ENCODE data around the gene CARMIL3. TPM values are rescaled to one million over a fixed set of nuclear protein-coding genes. Genes with fewer than 3 reads are reported as not detected.

The CARMIL3 gene
- total RNA-seq, 2 experiments from 2014 or later = 0.21 to 0.32 TPM

DNA sequence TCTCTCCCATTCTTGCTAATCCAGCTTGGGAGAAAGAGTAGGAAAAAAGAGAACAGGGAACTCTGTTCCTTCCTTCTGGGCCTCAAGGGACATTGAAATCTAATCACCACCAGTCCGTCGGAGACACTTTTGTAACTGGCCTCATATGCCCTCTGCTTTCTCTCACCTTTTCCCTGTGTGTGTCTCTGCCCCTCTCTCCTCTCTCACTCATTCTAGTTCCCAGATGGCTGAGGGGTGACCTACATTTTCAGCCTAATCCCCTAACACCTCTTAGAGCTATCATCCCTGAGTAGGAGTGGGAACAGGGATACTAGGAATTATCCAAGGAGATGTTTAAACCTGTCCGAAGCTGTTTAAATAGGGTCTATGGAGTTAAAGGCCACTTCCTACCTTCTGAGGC, 33.4 kb downstream of the CARMIL3 start:
- BruUV-seq (replicated peaks) = no TSS peak
- peaks cover 18% of the 10 kb centered on the region for H3K4me1 ChIP-seq (ENCODE audit: insufficient read depth, low read length, poor library complexity, severe bottlenecking)
- DNase-seq (ENCODE audit: low spot score) = no peak
- no peak overlapping the region for H3K4me3 ChIP-seq (ENCODE audit: low read depth, low read length, poor library complexity, severe bottlenecking)
- no peaks in the 10 kb centered on the region for H3K79me2 ChIP-seq (ENCODE audit: insufficient read depth, low read depth, low read length)
- no peak overlapping the region for H3K4me2 ChIP-seq (ENCODE audit: low read length)
- no peaks in the 10 kb centered on the region for H3K9me3 ChIP-seq (ENCODE audit: low read length)
- H2AFZ ChIP-seq (ENCODE audit: low read length) = no peak overlapping the region
- no peaks in the 10 kb centered on the region for H3K9me2 ChIP-seq (ENCODE audit: insufficient read depth, low read length)
- POLR2A ChIA-PET = no interaction called here
- CTCF ChIA-PET (ENCODE audit: unreplicated experiment) = no interaction called here
- TF ChIP-seq, protein P1, sequence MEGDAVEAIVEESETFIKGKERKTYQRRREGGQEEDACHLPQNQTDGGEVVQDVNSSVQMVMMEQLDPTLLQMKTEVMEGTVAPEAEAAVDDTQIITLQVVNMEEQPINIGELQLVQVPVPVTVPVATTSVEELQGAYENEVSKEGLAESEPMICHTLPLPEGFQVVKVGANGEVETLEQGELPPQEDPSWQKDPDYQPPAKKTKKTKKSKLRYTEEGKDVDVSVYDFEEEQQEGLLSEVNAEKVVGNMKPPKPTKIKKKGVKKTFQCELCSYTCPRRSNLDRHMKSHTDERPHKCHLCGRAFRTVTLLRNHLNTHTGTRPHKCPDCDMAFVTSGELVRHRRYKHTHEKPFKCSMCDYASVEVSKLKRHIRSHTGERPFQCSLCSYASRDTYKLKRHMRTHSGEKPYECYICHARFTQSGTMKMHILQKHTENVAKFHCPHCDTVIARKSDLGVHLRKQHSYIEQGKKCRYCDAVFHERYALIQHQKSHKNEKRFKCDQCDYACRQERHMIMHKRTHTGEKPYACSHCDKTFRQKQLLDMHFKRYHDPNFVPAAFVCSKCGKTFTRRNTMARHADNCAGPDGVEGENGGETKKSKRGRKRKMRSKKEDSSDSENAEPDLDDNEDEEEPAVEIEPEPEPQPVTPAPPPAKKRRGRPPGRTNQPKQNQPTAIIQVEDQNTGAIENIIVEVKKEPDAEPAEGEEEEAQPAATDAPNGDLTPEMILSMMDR (conservative IDR thresholded peaks at IDR 0.05; ENCODE audit: low read length) = no peak
- TF ChIP-seq EZH2phosphoT487 (IDR thresholded peaks at IDR 0.05; ENCODE audit: borderline replicate concordance, low read depth, low read length) = no peak
- intact Hi-C loops (cut with micrococcal nuclease; ENCODE audit: unreplicated experiment) = no loop called here
- H3K27ac ChIP-seq (ENCODE audit: low read depth, low read length, poor library complexity, severe bottlenecking) = no peak overlapping the region
- H3K36me3 ChIP-seq (ENCODE audit: insufficient read depth, low read length) = no peaks in the 10 kb centered on the region
- no peaks in the 10 kb centered on the region for H4K20me1 ChIP-seq (ENCODE audit: insufficient read depth, low read length)

DNA sequence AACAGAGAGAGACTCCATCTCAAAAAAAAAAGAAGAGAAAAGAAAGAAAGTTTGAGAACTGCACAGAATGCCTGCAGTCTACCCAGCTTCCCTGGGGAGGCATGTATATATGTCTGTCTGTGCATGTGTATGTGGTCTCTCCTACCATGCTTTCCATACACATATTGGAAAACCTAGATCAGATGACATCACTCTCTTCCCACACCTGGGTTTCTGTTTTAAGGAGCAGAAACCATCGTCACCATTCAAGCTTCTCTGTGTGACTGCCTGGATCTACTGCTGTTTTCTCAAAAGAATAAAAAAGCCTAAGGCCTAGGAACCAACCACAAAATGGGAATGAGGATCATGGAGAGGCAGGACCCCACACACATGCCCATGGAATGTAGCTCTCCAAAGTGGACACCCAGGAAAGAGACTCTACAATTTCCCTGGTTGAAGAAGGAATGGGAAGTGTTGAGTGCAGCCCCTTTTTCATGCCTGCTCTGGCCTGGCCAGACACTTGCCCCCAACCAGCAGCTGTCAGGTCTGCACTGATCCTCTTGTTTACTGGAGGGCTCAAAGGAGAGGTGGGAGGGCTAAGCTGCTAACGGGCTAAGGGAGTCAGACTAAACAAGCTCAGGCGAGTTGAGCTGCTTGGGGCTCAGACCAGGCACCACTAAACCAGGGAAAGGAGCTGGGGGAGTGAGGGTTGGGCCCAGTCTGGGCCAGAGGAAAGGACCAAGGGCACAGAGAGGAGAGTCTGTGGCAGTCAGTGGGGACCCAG, 34.6 kb downstream of the CARMIL3 start:
- ChIA-PET POLR2A (interaction anchor here (0.5 kb wide), 1 partner anchor 18 kb away, joined by 3 read pairs; no protein-coding TSS in a partner anchor), CTCF (ENCODE audit: unreplicated experiment) (no interaction called here)
- intact Hi-C loops (cut with micrococcal nuclease; ENCODE audit: unreplicated experiment) = no loop called here
- no peak overlapping the region for H2AFZ ChIP-seq (ENCODE audit: low read length)
- no peak overlapping the region for H3K4me3 ChIP-seq (ENCODE audit: low read depth, low read length, poor library complexity, severe bottlenecking)
- DNase-seq (ENCODE audit: low spot score) = no peak
- no peak overlapping the region for H3K27ac ChIP-seq (ENCODE audit: low read depth, low read length, poor library complexity, severe bottlenecking)
- H3K4me2 ChIP-seq (ENCODE audit: low read length) = no peak overlapping the region
- no TSS peak for BruUV-seq (replicated peaks)
- no peaks in the 10 kb centered on the region for H3K9me2 ChIP-seq (ENCODE audit: insufficient read depth, low read length)
- no peak for TF ChIP-seq EZH2phosphoT487 (IDR thresholded peaks at IDR 0.05; ENCODE audit: borderline replicate concordance, low read depth, low read length)
- TF ChIP-seq, protein P1 (conservative IDR thresholded peaks at IDR 0.05; ENCODE audit: low read length) = no peak
- peaks cover 17% of the 10 kb centered on the region for H3K4me1 ChIP-seq (ENCODE audit: insufficient read depth, low read length, poor library complexity, severe bottlenecking)
- H3K9me3 ChIP-seq (ENCODE audit: low read length) = no peaks in the 10 kb centered on the region
- H3K79me2 ChIP-seq (ENCODE audit: insufficient read depth, low read depth, low read length) = no peaks in the 10 kb centered on the region
- no peaks in the 10 kb centered on the region for H3K36me3 ChIP-seq (ENCODE audit: insufficient read depth, low read length)
- no peaks in the 10 kb centered on the region for H4K20me1 ChIP-seq (ENCODE audit: insufficient read depth, low read length)

DNA sequence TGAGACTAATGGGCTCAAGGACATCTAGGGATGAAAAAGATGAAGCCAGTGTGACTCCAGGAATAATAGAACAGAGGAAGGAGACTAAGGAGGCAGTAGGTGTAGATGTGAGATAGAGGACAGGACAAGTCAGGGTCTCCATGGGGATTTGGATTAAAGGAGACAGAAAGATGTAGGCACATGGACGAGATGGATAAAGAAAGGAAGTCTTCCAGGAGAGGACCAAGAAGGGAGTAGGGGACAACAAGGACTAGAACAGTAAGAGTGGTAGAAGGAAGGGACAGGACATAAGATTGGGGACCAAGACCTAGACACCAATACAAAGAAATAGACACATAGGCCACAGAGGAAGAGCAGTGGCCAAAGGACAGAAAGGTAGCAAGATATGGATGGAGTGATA, 35.2 kb downstream of the CARMIL3 start:
- Histone ChIP-seq H3K9me3 (ENCODE audit: low read length) (no peaks in the 10 kb centered on the region), H4K20me1 (ENCODE audit: insufficient read depth, low read length) (no peaks in the 10 kb centered on the region), H3K4me3 (ENCODE audit: low read depth, low read length, poor library complexity, severe bottlenecking) (no peak overlapping the region), H3K79me2 (ENCODE audit: insufficient read depth, low read depth, low read length) (no peaks in the 10 kb centered on the region), H3K27ac (ENCODE audit: low read depth, low read length, poor library complexity, severe bottlenecking) (no peak overlapping the region), H3K4me2 (ENCODE audit: low read length) (no peak overlapping the region), H2AFZ (ENCODE audit: low read length) (no peak overlapping the region), H3K9me2 (ENCODE audit: insufficient read depth, low read length) (no peaks in the 10 kb centered on the region), H3K4me1 (ENCODE audit: insufficient read depth, low read length, poor library complexity, severe bottlenecking) (peaks cover 12% of the 10 kb centered on the region), H3K36me3 (ENCODE audit: insufficient read depth, low read length) (no peaks in the 10 kb centered on the region)
- DNase-seq (ENCODE audit: low spot score) = no peak
- intact Hi-C loops (cut with micrococcal nuclease; ENCODE audit: unreplicated experiment) = no loop called here
- BruUV-seq (replicated peaks) = no TSS peak
- POLR2A ChIA-PET = no interaction called here
- CTCF ChIA-PET (ENCODE audit: unreplicated experiment) = no interaction called here
- TF ChIP-seq, protein P1 (conservative IDR thresholded peaks at IDR 0.05; ENCODE audit: low read length) = no peak
- no peak for TF ChIP-seq EZH2phosphoT487 (IDR thresholded peaks at IDR 0.05; ENCODE audit: borderline replicate concordance, low read depth, low read length)

Data from OCI-LY7 (cell line).